Duodenal mucosa (tissue), 2 donors: ENCODE results near the gene C19orf33.

ENCODE experiments used
- H3K27ac ChIP-seq: one replicate; pipeline ENCODE4 v1.7.0; 2013; ENCODE audit warnings: low read depth, low read length
- H3K27me3 ChIP-seq, 2 donors: one replicate each; pipeline ENCODE4 v1.7.0; 2013; ENCODE audit warnings: low read length in 2 of 2, control low read depth in 1 of 2; ENCODE audit not compliant: insufficient read depth in 2 of 2, control insufficient read depth in 1 of 2
- H3K36me3 ChIP-seq, 2 donors: one replicate each; pipeline ENCODE4 v1.7.0; 2013; ENCODE audit warnings: low read length in 2 of 2, control low read depth in 1 of 2; ENCODE audit not compliant: insufficient read depth in 2 of 2, control insufficient read depth in 1 of 2
- H3K4me1 ChIP-seq, 2 donors: one replicate each; pipeline ENCODE4 v1.7.0; 2013; ENCODE audit warnings: low read length in 2 of 2, control low read depth in 1 of 2; ENCODE audit not compliant: insufficient read depth in 2 of 2, control insufficient read depth in 1 of 2
- H3K4me3 ChIP-seq, 2 donors: one replicate each; pipeline ENCODE4 v1.7.0; 2013; ENCODE audit warnings: low read length in 2 of 2, low read depth in 1 of 2
- H3K9ac ChIP-seq, 2 donors: one replicate each; pipeline ENCODE4 v1.7.0; 2013; ENCODE audit warnings: low read length in 2 of 2, low read depth in 1 of 2
- H3K9me3 ChIP-seq, 2 donors: one replicate each; pipeline ENCODE4 v1.7.0; 2013; ENCODE audit warnings: low read length in 2 of 2, control low read depth in 1 of 2; ENCODE audit not compliant: control insufficient read depth in 1 of 2

C19orf33 gene

GRCh38 chr19:38266981-38267597, 37.0 kb upstream of the C19orf33 start:
- Histone ChIP-seq H3K9me3 (no peaks in the 10 kb centered on the region), H3K4me3 (peak overlapping the region; percentile 70 to 90), H3K4me1 (peaks cover 31 to 46% of the 10 kb centered on the region in 2 donors), H3K9ac (peak overlapping the region; percentile 68 to 73), H3K27ac (peak overlapping the region; percentile 78), H3K36me3 (no peaks in the 10 kb centered on the region), H3K27me3 (no peaks in the 10 kb centered on the region)

GRCh38 chr19:38267761-38268483, 36.1 kb upstream of the C19orf33 start:
- H3K27ac ChIP-seq: peak overlapping the region; percentile 26
- H3K4me1 ChIP-seq: peaks cover 35 to 53% of the 10 kb centered on the region in 2 donors
- H3K4me3 ChIP-seq: peak overlapping the region; percentile 70 to 90

GRCh38 chr19:38268539-38268938, 35.5 kb upstream of the C19orf33 start:
- Histone ChIP-seq H3K4me3 (peak overlapping the region; percentile 70 to 90), H3K36me3 (no peaks in the 10 kb centered on the region), H3K27me3 (no peaks in the 10 kb centered on the region), H3K4me1 (peaks cover 40 to 55% of the 10 kb centered on the region in 2 donors), H3K9ac (peak overlapping the region; percentile 58 to 68), H3K27ac (peak overlapping the region; percentile 26), H3K9me3 (no peaks in the 10 kb centered on the region)

More at GRCh38 chr19:38267761-38268483, 36.1 kb upstream of the C19orf33 start:
- Histone ChIP-seq H3K9me3 (no peaks in the 10 kb centered on the region), H3K36me3 (no peaks in the 10 kb centered on the region), H3K27me3 (no peaks in the 10 kb centered on the region), H3K9ac (peak overlapping the region; percentile 68 to 73)

DNA sequence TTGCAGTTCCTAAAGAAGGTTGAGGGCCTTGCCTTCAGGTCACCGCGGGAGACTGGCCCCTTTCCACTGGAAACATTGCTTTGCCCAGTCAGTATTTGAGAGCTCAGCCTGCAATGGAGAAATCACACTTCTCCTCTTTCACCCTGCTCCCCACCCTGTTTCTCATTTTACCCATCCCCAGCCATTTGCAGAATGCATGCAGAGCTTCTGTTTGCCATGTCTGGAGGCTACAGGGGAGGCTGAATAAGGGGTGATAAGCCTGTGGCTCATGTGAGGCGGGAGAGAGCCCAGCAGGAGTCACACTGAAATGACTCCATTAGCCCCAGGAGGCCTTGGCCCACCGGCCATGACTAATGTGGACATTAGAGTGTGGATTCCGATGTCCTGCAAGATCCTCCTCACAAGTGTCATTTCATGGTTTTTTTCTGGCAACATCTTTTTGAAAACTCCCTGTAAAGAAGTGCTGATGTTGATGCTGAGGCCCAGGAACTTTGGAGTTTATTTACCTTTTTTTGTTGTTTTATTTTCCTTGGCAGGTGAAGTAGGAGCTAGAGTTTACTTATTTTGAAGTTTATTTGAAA, 33.4 kb upstream of the C19orf33 start:
- Histone ChIP-seq H3K4me3 (no peak overlapping the region), H3K9ac (no peak overlapping the region), H3K36me3 (no peaks in the 10 kb centered on the region), H3K27me3 (no peaks in the 10 kb centered on the region), H3K9me3 (no peaks in the 10 kb centered on the region), H3K4me1 (peaks cover 54 to 61% of the 10 kb centered on the region in 2 donors), H3K27ac (no peak overlapping the region)

DNA sequence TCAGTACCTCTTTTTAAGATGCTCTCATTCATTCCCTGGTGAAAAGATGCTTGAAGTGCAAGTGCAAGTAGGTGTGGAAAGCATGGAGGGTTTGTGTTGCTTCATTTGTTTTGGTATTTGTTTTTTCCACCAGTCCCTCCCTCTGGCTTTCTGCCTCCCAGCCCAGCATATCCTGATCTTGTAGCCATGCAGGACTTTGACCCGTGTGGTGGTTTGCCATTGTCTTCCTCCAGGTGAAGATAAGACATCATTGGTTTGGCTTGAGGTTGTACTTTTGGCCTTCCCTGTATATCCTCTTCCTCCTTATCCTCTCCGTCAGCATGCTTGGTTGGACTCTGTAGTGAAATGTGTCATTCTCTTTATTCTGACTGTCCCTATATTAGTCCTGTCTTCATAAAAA, 30.6 kb upstream of the C19orf33 start:
- H3K27me3 ChIP-seq: no peaks in the 10 kb centered on the region
- H3K9me3 ChIP-seq: no peaks in the 10 kb centered on the region
- peaks cover 54 to 63% of the 10 kb centered on the region in 2 donors for H3K4me1 ChIP-seq
- no peak overlapping the region for H3K9ac ChIP-seq
- peak overlapping the region; percentile 54 for H3K27ac ChIP-seq
- no peaks in the 10 kb centered on the region for H3K36me3 ChIP-seq
- H3K4me3 ChIP-seq: peak overlapping the region in 1 of 2 donors; percentile 35

DNA sequence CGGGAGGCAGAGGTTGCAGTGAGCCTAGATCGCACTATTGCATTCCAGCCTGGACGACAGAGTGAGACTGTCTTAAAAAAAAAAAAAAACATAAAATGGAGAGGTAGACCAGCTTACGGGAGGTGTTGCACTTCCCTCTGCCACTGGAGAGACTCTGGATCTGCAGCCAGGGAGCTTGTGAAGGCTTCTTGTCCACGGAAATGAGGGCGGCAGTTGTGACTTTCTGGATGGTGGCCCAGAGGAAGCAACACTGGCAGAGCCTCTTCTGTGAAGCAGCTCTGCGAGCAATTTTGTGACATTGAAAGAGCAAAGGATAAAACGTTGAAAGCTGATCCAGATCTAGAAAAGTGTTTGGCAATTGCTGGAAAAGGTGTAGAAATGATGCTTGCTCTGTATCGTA, 29.3 kb upstream of the C19orf33 start:
- peaks cover 57 to 58% of the 10 kb centered on the region in 2 donors for H3K4me1 ChIP-seq
- H3K27ac ChIP-seq: no peak overlapping the region
- no peaks in the 10 kb centered on the region for H3K27me3 ChIP-seq
- H3K9me3 ChIP-seq: no peaks in the 10 kb centered on the region
- H3K4me3 ChIP-seq: no peak overlapping the region
- no peak overlapping the region for H3K9ac ChIP-seq
- H3K36me3 ChIP-seq: peaks cover 0 to 3% of the 10 kb centered on the region in 2 donors

GRCh38 chr19:38276942-38277517, 27.0 kb upstream of the C19orf33 start:
- H3K27me3 ChIP-seq: no peaks in the 10 kb centered on the region
- no peak overlapping the region for H3K4me3 ChIP-seq
- no peak overlapping the region for H3K9ac ChIP-seq
- peaks cover 49 to 56% of the 10 kb centered on the region in 2 donors for H3K4me1 ChIP-seq
- no peak overlapping the region for H3K27ac ChIP-seq
- H3K36me3 ChIP-seq: peaks cover 6 to 9% of the 10 kb centered on the region in 2 donors
- H3K9me3 ChIP-seq: no peaks in the 10 kb centered on the region

GRCh38 chr19:38277549-38277948, 26.5 kb upstream of the C19orf33 start:
- H3K9ac ChIP-seq: no peak overlapping the region
- peaks cover 6 to 9% of the 10 kb centered on the region in 2 donors for H3K36me3 ChIP-seq
- H3K27me3 ChIP-seq: no peaks in the 10 kb centered on the region
- peaks cover 45 to 55% of the 10 kb centered on the region in 2 donors for H3K4me1 ChIP-seq
- H3K4me3 ChIP-seq: no peak overlapping the region
- H3K9me3 ChIP-seq: no peaks in the 10 kb centered on the region
- no peak overlapping the region for H3K27ac ChIP-seq

DNA sequence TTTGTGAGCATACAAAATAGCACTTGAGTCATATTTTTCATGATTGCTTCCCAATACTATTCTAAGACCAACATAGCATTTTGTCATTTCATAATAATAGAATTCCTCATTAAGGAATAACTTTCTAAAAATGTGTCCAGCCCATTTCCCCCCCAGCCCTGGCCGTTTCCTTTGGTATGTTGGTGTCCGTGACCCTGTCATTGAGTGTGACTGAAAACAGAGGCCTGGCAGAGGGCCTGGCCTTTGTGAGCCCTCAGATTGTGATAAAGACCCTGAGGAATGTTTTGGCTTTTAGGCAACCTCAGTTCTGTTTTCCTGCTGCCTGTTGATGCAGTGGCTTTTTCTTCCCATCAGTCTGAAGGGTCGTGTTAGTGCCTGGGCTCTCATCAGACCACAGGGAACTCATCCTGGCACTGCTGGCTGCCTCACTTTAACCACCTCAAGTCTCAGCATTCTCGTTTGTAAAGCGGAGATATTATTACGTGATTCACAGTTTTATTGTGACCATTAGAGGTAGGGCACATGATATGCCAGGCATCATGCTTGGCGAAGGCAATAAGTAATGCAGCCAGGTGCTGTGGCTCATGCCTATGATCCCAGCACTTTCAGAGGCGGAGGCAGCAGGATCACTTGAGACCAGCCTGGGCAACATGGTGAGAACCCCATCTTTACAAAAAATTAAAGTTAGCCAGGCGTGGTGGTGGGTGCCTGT, 25.9 kb upstream of the C19orf33 start:
- H3K27me3 ChIP-seq: no peaks in the 10 kb centered on the region
- H3K9me3 ChIP-seq: no peaks in the 10 kb centered on the region
- H3K36me3 ChIP-seq: peaks cover 6 to 9% of the 10 kb centered on the region in 2 donors
- H3K27ac ChIP-seq: peak overlapping the region; percentile 13
- H3K9ac ChIP-seq: peak overlapping the region in 1 of 2 donors; percentile 22
- H3K4me1 ChIP-seq: peaks cover 40 to 53% of the 10 kb centered on the region in 2 donors
- no peak overlapping the region for H3K4me3 ChIP-seq
